Panc1 (cell line): ENCODE results near the gene GPX3. TPM values are rescaled to one million over a fixed set of nuclear protein-coding genes. Genes with fewer than 3 reads are reported as not detected.

Experiments used
- ATAC-seq: fragments of 200-7000 bp; cut with Tn5 transposase; 2 replicates; pipeline ENCODE4 v1.9.1; 2020; ENCODE audit warnings: mild to moderate bottlenecking, moderate library complexity
- BruUV-seq: library from RNA; stranded (reverse); fragments of 400-500 nt; replicated peaks from 2 replicates; lab custom pipeline; 2021; lab: Mats Ljungman, UMichigan
- CTCF ChIA-PET: fragments of 300-600 bp; sonication (Branson Sonifier 250); formaldehyde crosslinking; loops from one replicate; lab custom pipeline; 2022; ENCODE audit warnings: antibody characterized with exemption; lab: Charles Lee
- POLR2A ChIA-PET: fragments of 300-600 bp; sonication (Branson Sonifier 250); formaldehyde crosslinking; loops from one replicate; lab custom pipeline; 2022; ENCODE audit warnings: antibody characterized with exemption; lab: Charles Lee
- DNase-seq: peaks from one replicate; pipeline ENCODE4 v3.0.0-alpha.2; 2010; ENCODE audit warnings: low read depth, low spot score
- H3K27ac ChIP-seq: 2 replicates; pipeline ENCODE4 v1.5.1; 2011; ENCODE audit warnings: mild to moderate bottlenecking, low read length, inconsistent platforms
- H3K27me3 ChIP-seq: fragments of 200-500 bp; sonication (Bioruptor generic); 2 replicates; pipeline ENCODE4 v1.6.0; 2014; ENCODE audit warnings: low read length, inconsistent platforms; ENCODE audit not compliant: control insufficient read depth, insufficient read depth
- H3K36me3 ChIP-seq: fragments of 200-500 bp; sonication (Bioruptor generic); 2 replicates; pipeline ENCODE4 v1.5.1; 2014; ENCODE audit warnings: inconsistent platforms, mild to moderate bottlenecking, low read length, moderate library complexity; ENCODE audit not compliant: control insufficient read depth, insufficient read depth
- H3K4me1 ChIP-seq: 2 replicates; pipeline ENCODE4 v1.5.1; 2011; ENCODE audit warnings: inconsistent platforms, mild to moderate bottlenecking, low read length, moderate library complexity; ENCODE audit not compliant: control insufficient read depth, insufficient read depth
- H3K4me3 ChIP-seq, 2 experiments: 2 replicates each; pipeline ENCODE4 v1.5.1; 2011 to 2012; ENCODE audit warnings: low read depth in 2 of 2, low read length in 2 of 2, mild to moderate bottlenecking in 2 of 2, inconsistent platforms in 1 of 2, moderate library complexity in 1 of 2
- H3K9me3 ChIP-seq: fragments of 200-500 bp; sonication (Bioruptor generic); 2 replicates; pipeline ENCODE4 v1.5.1; 2014; ENCODE audit warnings: low read depth, mild to moderate bottlenecking, inconsistent platforms, low read length, moderate library complexity; ENCODE audit not compliant: control insufficient read depth, insufficient read depth
- POLR2AphosphoS5 ChIP-seq: IDR thresholded peaks from 2 replicates; pipeline ENCODE4 v1.6.1; 2012; ENCODE audit warnings: mild to moderate bottlenecking, low read depth, low read length, moderate library complexity
- SIN3A ChIP-seq: IDR thresholded peaks from 2 replicates; pipeline ENCODE4 v1.6.1; 2012; ENCODE audit warnings: low read depth, mild to moderate bottlenecking, low read length, moderate library complexity, borderline replicate concordance; ENCODE audit not compliant: insufficient read depth
- TCF7L2 ChIP-seq: IDR thresholded peaks from 2 replicates; pipeline ENCODE4 v1.6.1; 2011; ENCODE audit warnings: mild to moderate bottlenecking, low read depth, low read length, inconsistent platforms
- in situ Hi-C: cut with HindIII; loops from 2 replicates; pipeline ENCODE4 v1.10.0; 2016; ENCODE audit warnings: low sequenced_read_pairs, low pct_unique_long_range_greater_than_20kb
- intact Hi-C: fragments of 100-400 bp; cut with micrococcal nuclease; formaldehyde crosslinking; loops from one replicate; pipeline ENCODE4 v1.10.0; 2022; ENCODE audit not compliant: unreplicated experiment
- total RNA-seq: library from RNA; stranded (reverse); gene quantifications from one replicate; pipeline ENCODE4 v1.2.1, GENCODE V29; 2021; ENCODE audit not compliant: unreplicated experiment
- TF ChIP-seq, protein P1 (sequence below), 2 experiments: IDR thresholded peaks; 2 replicates each; pipeline ENCODE4 v1.6.1; 2011 to 2012; ENCODE audit warnings: low read depth in 2 of 2, control low read depth in 1 of 2, low read length in 1 of 2, mild to moderate bottlenecking in 1 of 2, moderate library complexity in 1 of 2; ENCODE audit not compliant: insufficient read depth in 1 of 2
- TF ChIP-seq, protein P2 (sequence below): fragments of 450-650 bp; IDR thresholded peaks from 2 replicates; pipeline ENCODE4 v1.5.1; 2017; ENCODE audit warnings: mild to moderate bottlenecking

Gene GPX3
- total RNA-seq, 1 experiment from 2014 or later = 8.5 TPM

DNA sequence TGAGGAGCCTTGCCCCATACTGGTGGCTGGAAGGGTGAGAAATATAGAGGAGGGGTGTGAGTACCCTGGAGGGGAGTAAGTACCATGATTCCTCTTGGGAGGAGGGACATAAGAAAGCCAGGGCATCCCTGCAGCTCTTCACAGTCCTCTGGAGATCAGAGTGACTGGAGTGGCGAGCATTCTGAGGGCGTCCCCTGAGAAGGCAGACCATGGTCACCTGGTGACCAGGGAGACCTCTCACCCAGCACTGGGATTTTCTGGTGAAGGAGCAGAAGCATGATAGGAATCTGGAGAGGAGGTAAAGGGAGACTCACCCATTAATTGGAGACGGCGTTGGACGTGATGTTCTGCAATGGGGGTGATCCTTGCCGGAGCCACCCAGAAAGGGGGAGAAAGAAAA is 27.7 kb upstream of the GPX3 start:
- DNase-seq = no peak
- Histone ChIP-seq H3K27me3 (no peaks in the 10 kb centered on the region), H3K4me1 (no peaks in the 10 kb centered on the region), H3K36me3 (no peaks in the 10 kb centered on the region), H3K27ac (no peak overlapping the region), H3K4me3 (no peak overlapping the region), H3K9me3 (0 out of 2 replicates have a peak, but pooled peaks cover 3% of the 10 kb centered on the region)
- no TSS peak for BruUV-seq
- no peak for ATAC-seq
- TF ChIP-seq POLR2AphosphoS5 (no peak), TCF7L2 (no peak), SIN3A (no peak)
- TF ChIP-seq, protein P1, sequence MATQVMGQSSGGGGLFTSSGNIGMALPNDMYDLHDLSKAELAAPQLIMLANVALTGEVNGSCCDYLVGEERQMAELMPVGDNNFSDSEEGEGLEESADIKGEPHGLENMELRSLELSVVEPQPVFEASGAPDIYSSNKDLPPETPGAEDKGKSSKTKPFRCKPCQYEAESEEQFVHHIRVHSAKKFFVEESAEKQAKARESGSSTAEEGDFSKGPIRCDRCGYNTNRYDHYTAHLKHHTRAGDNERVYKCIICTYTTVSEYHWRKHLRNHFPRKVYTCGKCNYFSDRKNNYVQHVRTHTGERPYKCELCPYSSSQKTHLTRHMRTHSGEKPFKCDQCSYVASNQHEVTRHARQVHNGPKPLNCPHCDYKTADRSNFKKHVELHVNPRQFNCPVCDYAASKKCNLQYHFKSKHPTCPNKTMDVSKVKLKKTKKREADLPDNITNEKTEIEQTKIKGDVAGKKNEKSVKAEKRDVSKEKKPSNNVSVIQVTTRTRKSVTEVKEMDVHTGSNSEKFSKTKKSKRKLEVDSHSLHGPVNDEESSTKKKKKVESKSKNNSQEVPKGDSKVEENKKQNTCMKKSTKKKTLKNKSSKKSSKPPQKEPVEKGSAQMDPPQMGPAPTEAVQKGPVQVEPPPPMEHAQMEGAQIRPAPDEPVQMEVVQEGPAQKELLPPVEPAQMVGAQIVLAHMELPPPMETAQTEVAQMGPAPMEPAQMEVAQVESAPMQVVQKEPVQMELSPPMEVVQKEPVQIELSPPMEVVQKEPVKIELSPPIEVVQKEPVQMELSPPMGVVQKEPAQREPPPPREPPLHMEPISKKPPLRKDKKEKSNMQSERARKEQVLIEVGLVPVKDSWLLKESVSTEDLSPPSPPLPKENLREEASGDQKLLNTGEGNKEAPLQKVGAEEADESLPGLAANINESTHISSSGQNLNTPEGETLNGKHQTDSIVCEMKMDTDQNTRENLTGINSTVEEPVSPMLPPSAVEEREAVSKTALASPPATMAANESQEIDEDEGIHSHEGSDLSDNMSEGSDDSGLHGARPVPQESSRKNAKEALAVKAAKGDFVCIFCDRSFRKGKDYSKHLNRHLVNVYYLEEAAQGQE (IDR thresholded peaks at IDR 0.05; ENCODE audit: insufficient read depth in 1 of 2, low read depth in 2 of 2, low read length in 1 of 2) = no peak
- TF ChIP-seq, protein P2, sequence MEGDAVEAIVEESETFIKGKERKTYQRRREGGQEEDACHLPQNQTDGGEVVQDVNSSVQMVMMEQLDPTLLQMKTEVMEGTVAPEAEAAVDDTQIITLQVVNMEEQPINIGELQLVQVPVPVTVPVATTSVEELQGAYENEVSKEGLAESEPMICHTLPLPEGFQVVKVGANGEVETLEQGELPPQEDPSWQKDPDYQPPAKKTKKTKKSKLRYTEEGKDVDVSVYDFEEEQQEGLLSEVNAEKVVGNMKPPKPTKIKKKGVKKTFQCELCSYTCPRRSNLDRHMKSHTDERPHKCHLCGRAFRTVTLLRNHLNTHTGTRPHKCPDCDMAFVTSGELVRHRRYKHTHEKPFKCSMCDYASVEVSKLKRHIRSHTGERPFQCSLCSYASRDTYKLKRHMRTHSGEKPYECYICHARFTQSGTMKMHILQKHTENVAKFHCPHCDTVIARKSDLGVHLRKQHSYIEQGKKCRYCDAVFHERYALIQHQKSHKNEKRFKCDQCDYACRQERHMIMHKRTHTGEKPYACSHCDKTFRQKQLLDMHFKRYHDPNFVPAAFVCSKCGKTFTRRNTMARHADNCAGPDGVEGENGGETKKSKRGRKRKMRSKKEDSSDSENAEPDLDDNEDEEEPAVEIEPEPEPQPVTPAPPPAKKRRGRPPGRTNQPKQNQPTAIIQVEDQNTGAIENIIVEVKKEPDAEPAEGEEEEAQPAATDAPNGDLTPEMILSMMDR = no peak
- intact Hi-C loops (no loop called here), in situ Hi-C loops (no loop called here)
- POLR2A ChIA-PET = no interaction called here
- CTCF ChIA-PET = no interaction called here

DNA sequence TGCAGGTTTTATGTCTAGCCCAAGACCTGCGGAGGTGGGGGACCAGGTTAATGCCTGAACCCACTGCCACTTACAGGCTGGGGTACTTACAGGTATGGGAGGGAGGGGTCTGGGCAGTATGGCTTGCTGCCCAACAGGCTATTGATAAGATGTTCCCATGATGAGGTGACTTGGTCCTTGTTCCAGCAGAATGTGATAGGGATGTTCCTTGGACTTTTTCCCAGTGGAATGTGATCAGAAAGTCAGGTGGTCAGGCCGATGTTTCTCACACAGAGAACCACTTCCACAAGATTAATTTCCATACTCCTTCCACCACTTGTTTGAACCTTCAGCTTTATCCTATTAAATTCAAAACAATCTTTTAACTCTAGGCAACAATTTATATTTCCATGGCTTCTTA is 27.0 kb upstream of the GPX3 start:
- Histone ChIP-seq H3K4me3 (no peak overlapping the region), H3K27me3 (no peaks in the 10 kb centered on the region), H3K36me3 (no peaks in the 10 kb centered on the region), H3K27ac (no peak overlapping the region), H3K4me1 (no peaks in the 10 kb centered on the region), H3K9me3 (0 out of 2 replicates have a peak, but pooled peaks cover 3% of the 10 kb centered on the region)
- no TSS peak for BruUV-seq
- ATAC-seq = no peak
- ChIA-PET CTCF (no interaction called here), POLR2A (interaction anchor here (0.7 kb wide), 1 partner anchor 105 kb away, joined by 5 read pairs; no protein-coding TSS in a partner anchor)
- intact Hi-C loops (no loop called here), in situ Hi-C loops (no loop called here)
- TF ChIP-seq TCF7L2 = no peak
- TF ChIP-seq SIN3A = no peak
- TF ChIP-seq, protein P2 = no peak
- TF ChIP-seq POLR2AphosphoS5 = no peak
- TF ChIP-seq, protein P1 (IDR thresholded peaks at IDR 0.05; ENCODE audit: insufficient read depth in 1 of 2, low read depth in 2 of 2, low read length in 1 of 2) = no peak
- no peak for DNase-seq
